SU-DHL-6 (cell line): ENCODE measurements around the gene DENND2A.

Experiments
- H2AFZ ChIP-seq: fragments of 200-600 bp; sonication (generic); 2 replicates; pipeline ENCODE4 v1.6.1; 2014; ENCODE audit warnings: low read depth, mild to moderate bottlenecking, moderate library complexity, mixed read lengths, antibody characterized with exemption, low read length; ENCODE audit not compliant: severe bottlenecking
- H3F3A ChIP-seq: fragments of 200-600 bp; shearing (Covaris generic); 2 replicates; pipeline ENCODE4 v1.6.0; 2016; ENCODE audit warnings: antibody characterized with exemption, mild to moderate bottlenecking; ENCODE audit not compliant: insufficient read depth
- H3K27ac ChIP-seq: fragments of 200-600 bp; sonication (generic); 2 replicates; pipeline ENCODE4 v1.5.1; 2016; ENCODE audit warnings: low read depth, mild to moderate bottlenecking, low read length, moderate library complexity, mixed read lengths
- H3K27me3 ChIP-seq: fragments of 200-600 bp; sonication (generic), shearing (Covaris generic); 2 replicates; pipeline ENCODE4 v1.6.0; 2014; ENCODE audit warnings: mild to moderate bottlenecking, low read length
- H3K36me3 ChIP-seq: fragments of 200-600 bp; sonication (generic); 2 replicates; pipeline ENCODE4 v1.6.1; 2014; ENCODE audit warnings: mild to moderate bottlenecking, low read length, mixed read lengths
- H3K4me2 ChIP-seq: fragments of 300-600, 200-600 bp; shearing (Covaris generic), sonication (generic); 2 replicates; pipeline ENCODE4 v1.6.0; 2014; ENCODE audit warnings: low read length, low read depth, mild to moderate bottlenecking; ENCODE audit not compliant: poor library complexity, severe bottlenecking
- H3K4me3 ChIP-seq: fragments of 200-600 bp; sonication (generic); 2 replicates; pipeline ENCODE4 v1.5.1; 2014; ENCODE audit warnings: antibody characterized with exemption, low read length, mild to moderate bottlenecking, mixed read lengths; ENCODE audit not compliant: insufficient read depth, poor library complexity, severe bottlenecking
- H3K79me2 ChIP-seq: fragments of 200-600 bp; sonication (generic); 2 replicates; pipeline ENCODE4 v1.6.1; 2014; ENCODE audit warnings: mild to moderate bottlenecking, low read length, moderate library complexity; ENCODE audit not compliant: insufficient read depth
- H3K9ac ChIP-seq: fragments of 200-600 bp; sonication (generic); 2 replicates; pipeline ENCODE4 v1.7.0; 2014; ENCODE audit warnings: mild to moderate bottlenecking, low read length
- H3K9me2 ChIP-seq: fragments of 200-600 bp; sonication (generic); replicated peaks from 2 replicates; pipeline ENCODE4 v1.6.1; 2014; ENCODE audit warnings: low read length; ENCODE audit not compliant: insufficient read depth
- H3K9me3 ChIP-seq: fragments of 200-600 bp; sonication (generic); 2 replicates; pipeline ENCODE4 v1.6.1; 2014; ENCODE audit warnings: low read length, mixed read lengths; ENCODE audit not compliant: insufficient read depth
- H4K20me1 ChIP-seq: fragments of 200-600 bp; sonication (generic); 2 replicates; pipeline ENCODE4 v1.6.1; 2014; ENCODE audit warnings: low read depth, mild to moderate bottlenecking, antibody characterized with exemption, low read length, moderate library complexity, mixed read lengths
- EZH2phosphoT487 ChIP-seq: fragments of 200-600 bp; sonication (generic), shearing (Covaris generic); conservative IDR thresholded peaks from 2 replicates; pipeline ENCODE4 v1.6.1; 2018; ENCODE audit warnings: mild to moderate bottlenecking, antibody characterized with exemption, low read length, moderate library complexity, mixed read lengths
- TF ChIP-seq, protein P1 (sequence below): fragments of 200-600 bp; sonication (generic); IDR thresholded peaks from one replicate; pipeline ENCODE4 v1.5.1; 2017; ENCODE audit warnings: antibody characterized with exemption, mild to moderate bottlenecking, low read length, moderate library complexity; ENCODE audit not compliant: insufficient read depth, poor library complexity, severe bottlenecking

DENND2A gene

DNA sequence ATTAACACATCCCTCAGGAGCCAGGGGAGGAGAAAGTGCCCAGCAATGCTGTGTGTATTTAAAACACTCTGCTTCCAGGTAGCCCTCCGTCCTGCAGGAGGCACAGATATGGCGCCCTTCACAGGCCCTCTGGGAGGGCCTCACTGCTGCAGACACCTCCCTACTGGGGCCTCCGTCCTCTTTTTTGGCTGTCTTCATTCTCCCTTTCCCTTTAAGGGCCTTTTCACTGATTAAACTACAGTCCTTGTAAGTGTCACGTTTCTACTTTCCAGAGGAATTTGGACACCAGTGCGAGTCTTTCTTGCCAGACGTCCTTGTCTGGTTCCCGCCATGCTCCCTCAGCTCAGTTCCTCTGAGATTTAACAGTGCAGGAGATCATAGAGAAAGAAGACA, 121.6 kb downstream of the DENND2A start:
- H3K79me2 ChIP-seq = no peaks in the 10 kb centered on the region
- no peaks in the 10 kb centered on the region for H3K9me3 ChIP-seq
- H3K4me2 ChIP-seq = no peak overlapping the region
- no peak overlapping the region for H3K4me3 ChIP-seq
- no peak overlapping the region for H3K27ac ChIP-seq
- no peaks in the 10 kb centered on the region for H3K36me3 ChIP-seq
- no peak for TF ChIP-seq EZH2phosphoT487
- TF ChIP-seq, protein P1, sequence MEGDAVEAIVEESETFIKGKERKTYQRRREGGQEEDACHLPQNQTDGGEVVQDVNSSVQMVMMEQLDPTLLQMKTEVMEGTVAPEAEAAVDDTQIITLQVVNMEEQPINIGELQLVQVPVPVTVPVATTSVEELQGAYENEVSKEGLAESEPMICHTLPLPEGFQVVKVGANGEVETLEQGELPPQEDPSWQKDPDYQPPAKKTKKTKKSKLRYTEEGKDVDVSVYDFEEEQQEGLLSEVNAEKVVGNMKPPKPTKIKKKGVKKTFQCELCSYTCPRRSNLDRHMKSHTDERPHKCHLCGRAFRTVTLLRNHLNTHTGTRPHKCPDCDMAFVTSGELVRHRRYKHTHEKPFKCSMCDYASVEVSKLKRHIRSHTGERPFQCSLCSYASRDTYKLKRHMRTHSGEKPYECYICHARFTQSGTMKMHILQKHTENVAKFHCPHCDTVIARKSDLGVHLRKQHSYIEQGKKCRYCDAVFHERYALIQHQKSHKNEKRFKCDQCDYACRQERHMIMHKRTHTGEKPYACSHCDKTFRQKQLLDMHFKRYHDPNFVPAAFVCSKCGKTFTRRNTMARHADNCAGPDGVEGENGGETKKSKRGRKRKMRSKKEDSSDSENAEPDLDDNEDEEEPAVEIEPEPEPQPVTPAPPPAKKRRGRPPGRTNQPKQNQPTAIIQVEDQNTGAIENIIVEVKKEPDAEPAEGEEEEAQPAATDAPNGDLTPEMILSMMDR = no peak
- H3F3A ChIP-seq = no peaks in the 10 kb centered on the region
- H3K9me2 ChIP-seq = no peaks in the 10 kb centered on the region
- no peaks in the 10 kb centered on the region for H4K20me1 ChIP-seq
- H3K9ac ChIP-seq = no peak overlapping the region
- H2AFZ ChIP-seq = no peak overlapping the region
- H3K27me3 ChIP-seq = no peaks in the 10 kb centered on the region

DNA sequence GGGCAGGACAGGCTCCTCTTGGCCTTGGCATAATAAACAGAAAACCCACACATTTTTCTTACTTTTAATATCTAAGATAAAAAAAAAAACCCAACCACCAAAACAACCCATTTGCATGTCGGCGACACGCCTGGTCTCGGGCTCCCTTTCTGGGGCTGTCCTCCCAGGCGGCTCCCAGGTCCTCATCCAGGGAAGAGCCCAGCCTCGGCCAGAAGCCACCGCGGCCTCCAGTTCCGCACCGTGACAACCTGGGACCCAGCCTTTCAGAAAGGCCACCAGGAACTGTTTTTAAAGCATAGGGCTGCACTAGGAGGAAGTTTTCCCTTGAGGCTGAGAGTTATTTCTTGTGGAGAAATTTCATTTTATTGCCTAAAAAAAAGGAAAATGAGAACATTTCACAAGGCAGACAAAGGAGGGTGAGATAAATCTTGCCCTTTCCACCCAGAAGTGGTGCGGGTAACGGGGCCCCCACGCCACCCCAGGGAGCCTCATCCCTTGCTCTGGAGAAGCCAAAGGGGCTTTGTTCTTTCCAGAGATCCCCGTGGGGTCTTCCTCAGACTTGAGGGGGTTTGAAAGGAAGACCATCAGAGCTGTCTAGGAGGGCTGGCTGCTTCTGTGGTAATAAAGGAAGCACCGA, 122.1 kb downstream of the DENND2A start:
- no peaks in the 10 kb centered on the region for H4K20me1 ChIP-seq
- no peaks in the 10 kb centered on the region for H3K79me2 ChIP-seq
- H3K4me3 ChIP-seq = no peak overlapping the region
- H2AFZ ChIP-seq = peak overlapping the region; percentile 17
- no peak overlapping the region for H3K27ac ChIP-seq
- no peaks in the 10 kb centered on the region for H3K9me2 ChIP-seq
- no peaks in the 10 kb centered on the region for H3F3A ChIP-seq
- H3K36me3 ChIP-seq = no peaks in the 10 kb centered on the region
- no peak overlapping the region for H3K4me2 ChIP-seq
- no peak overlapping the region for H3K9ac ChIP-seq
- no peaks in the 10 kb centered on the region for H3K27me3 ChIP-seq
- no peaks in the 10 kb centered on the region for H3K9me3 ChIP-seq
- no peak for TF ChIP-seq EZH2phosphoT487
- TF ChIP-seq, protein P1 = no peak

DNA sequence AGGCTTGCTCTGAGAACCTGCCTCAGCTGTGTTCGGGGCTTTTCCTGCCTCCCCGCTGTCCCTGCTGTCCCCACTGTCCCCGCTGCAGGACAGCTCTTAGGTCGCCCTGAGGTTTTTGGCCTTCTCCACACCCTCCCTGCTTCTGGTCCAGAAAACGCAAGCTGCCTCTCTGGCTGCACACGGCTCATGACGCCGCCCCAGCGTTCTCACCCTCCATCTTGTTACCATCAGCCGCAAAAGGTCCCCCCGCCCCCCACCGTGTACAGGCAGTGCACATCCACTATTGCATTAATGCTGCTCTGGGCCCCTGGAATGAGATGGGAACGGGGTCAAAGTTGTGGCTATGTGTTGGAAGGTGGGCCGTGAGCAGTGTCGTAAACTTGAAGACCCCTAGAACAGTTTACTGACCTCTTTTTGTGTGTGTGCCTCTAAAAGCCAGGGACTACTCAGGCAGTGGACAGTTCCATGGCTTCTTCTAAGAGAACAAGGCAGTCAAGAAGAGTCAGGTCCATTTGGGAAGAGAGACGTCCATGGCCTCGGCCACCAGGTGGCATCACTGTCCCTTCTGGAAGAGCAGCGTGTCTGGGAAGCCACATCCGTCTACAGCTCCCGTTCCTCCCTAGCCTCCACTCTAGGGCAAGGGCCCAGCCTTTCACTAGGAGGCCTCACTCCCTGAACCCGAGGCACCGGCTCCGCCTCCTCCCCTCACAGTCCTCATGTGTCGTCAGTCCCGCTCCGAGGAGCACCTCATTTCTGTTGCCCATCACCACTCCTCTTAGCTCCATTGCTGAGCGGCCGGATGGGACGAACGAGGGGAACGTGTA, 122.9 kb downstream of the DENND2A start:
- H3K27ac ChIP-seq = no peak overlapping the region
- H3K9ac ChIP-seq = no peak overlapping the region
- H3K4me3 ChIP-seq = no peak overlapping the region
- H3K4me2 ChIP-seq = no peak overlapping the region
- no peaks in the 10 kb centered on the region for H3K9me2 ChIP-seq
- H3K9me3 ChIP-seq = no peaks in the 10 kb centered on the region
- no peaks in the 10 kb centered on the region for H3K27me3 ChIP-seq
- TF ChIP-seq EZH2phosphoT487 = no peak
- TF ChIP-seq, protein P1 = peak; percentile 33
- peak overlapping the region; percentile 17 for H2AFZ ChIP-seq
- no peaks in the 10 kb centered on the region for H3K79me2 ChIP-seq
- H4K20me1 ChIP-seq = no peaks in the 10 kb centered on the region
- no peaks in the 10 kb centered on the region for H3K36me3 ChIP-seq
- H3F3A ChIP-seq = no peaks in the 10 kb centered on the region
